C4-2B (cell line): ENCODE measurements around the gene B4GALT6.

Experiments used
- H3K27ac ChIP-seq: fragments of 450-650 bp; 2 replicates; pipeline ENCODE4 v1.5.1; 2017
- ZFX ChIP-seq: fragments of 450-650 bp; IDR thresholded peaks from 2 replicates; pipeline ENCODE4 v1.6.1; 2017
- TF ChIP-seq, protein P1 (sequence below): fragments of 450-650 bp; conservative IDR thresholded peaks from 2 replicates; pipeline ENCODE4 v1.5.1; 2017; ENCODE audit warnings: mild to moderate bottlenecking

B4GALT6 gene

GRCh38 chr18:31686986-31687928, 2.9 kb upstream of the B4GALT6 start:
- TF ChIP-seq, protein P1, sequence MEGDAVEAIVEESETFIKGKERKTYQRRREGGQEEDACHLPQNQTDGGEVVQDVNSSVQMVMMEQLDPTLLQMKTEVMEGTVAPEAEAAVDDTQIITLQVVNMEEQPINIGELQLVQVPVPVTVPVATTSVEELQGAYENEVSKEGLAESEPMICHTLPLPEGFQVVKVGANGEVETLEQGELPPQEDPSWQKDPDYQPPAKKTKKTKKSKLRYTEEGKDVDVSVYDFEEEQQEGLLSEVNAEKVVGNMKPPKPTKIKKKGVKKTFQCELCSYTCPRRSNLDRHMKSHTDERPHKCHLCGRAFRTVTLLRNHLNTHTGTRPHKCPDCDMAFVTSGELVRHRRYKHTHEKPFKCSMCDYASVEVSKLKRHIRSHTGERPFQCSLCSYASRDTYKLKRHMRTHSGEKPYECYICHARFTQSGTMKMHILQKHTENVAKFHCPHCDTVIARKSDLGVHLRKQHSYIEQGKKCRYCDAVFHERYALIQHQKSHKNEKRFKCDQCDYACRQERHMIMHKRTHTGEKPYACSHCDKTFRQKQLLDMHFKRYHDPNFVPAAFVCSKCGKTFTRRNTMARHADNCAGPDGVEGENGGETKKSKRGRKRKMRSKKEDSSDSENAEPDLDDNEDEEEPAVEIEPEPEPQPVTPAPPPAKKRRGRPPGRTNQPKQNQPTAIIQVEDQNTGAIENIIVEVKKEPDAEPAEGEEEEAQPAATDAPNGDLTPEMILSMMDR: peak; percentile 35
- no peak for TF ChIP-seq ZFX
- H3K27ac ChIP-seq: no peak overlapping the region

GRCh38 chr18:31686572-31686971, 2.2 kb upstream of the B4GALT6 start:
- TF ChIP-seq, protein P1: no peak
- no peak for TF ChIP-seq ZFX
- no peak overlapping the region for H3K27ac ChIP-seq

DNA sequence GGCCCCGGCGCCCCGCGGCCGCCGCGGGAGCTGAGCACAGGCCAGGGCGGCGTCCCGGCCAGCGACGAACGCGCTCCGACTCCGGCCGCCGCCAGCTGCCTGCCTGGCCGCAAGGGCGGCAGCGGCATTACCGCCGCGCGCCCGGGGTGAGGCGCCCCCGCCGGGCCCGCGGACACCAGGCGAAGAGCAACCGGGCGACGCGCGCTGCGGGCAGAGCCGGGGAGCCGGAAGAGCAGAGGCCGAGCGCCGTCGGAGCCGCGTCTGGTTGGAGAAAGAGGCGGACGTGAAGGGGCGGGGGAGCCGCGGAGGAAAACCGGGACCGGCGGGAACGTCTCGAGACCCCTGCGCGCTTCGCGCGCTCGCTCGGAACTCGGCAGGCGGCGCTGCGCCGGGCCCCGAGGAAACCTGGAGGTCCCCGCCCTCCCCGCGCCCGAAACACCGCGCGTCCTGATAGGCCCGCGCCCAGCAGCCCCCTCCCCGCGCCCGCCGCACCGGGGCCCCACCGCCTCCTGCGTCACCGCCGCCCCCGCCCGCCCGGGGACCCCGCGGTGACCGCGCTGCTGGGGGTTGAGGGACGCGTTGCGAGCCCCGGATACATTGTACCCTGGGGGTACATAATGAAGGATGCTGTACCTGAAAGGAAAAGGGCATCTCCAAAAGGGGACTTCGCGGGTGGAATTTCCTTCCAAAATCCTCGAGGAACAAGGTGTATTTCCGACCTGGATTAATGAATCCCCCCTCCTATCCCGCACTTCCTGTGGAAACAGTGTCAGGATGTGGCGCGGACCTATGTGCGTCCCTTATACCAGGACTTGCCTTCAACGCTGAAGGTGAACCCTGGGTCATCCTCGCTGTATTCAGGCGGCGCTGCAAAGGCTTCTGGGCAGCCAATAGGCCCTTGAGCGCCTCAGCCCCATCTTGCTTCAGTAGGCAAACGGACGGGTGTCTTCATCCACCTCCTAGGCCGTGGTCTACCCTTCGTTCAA, 1.0 kb upstream of the B4GALT6 start:
- peak overlapping the region; percentile 67 for H3K27ac ChIP-seq
- TF ChIP-seq, protein P1: peak; percentile 78
- peak; percentile 61 for TF ChIP-seq ZFX

DNA sequence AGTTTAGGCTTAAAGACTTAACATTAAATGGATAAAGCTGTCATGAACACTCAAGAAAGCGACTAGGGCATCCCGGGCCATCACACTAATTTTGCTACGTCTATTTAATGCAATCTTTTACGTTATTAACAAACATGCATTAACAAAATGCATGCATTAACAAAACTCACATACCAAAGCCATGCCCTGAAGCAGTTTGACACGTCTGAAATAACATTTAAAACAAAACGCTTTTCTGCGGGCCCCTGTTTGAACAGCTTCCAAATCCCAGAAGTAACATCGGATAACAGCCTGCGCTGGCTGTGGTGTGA, 458 bp downstream of the B4GALT6 start:
- no peak for TF ChIP-seq ZFX
- TF ChIP-seq, protein P1: no peak
- H3K27ac ChIP-seq: no peak overlapping the region; the same call in 1 of the 2 replicates

- H3K27ac ChIP-seq: no peak overlapping the region
- no peak for TF ChIP-seq ZFX
- TF ChIP-seq, protein P1: no peak
These were observed 1.3 kb downstream of the B4GALT6 start for GRCh38 chr18:31683106-31683505.

- no peak for TF ChIP-seq ZFX
- TF ChIP-seq, protein P1: peak; percentile 68
- H3K27ac ChIP-seq: no peak overlapping the region
These were observed 3.4 kb downstream of the B4GALT6 start for GRCh38 chr18:31680831-31681568.
